Raji (cell line): ENCODE data around the gene UBE2G2.
A peak's percentile ranks its signal among the peaks of the same experiment; 100 is the strongest.

ENCODE experiments used
- POLR2A ChIP-seq: IDR thresholded peaks from 2 replicates; pipeline ENCODE4 v1.6.1; 2011; ENCODE audit warnings: low read depth, low read length, control low read depth; ENCODE audit not compliant: insufficient read depth

Gene UBE2G2

DNA sequence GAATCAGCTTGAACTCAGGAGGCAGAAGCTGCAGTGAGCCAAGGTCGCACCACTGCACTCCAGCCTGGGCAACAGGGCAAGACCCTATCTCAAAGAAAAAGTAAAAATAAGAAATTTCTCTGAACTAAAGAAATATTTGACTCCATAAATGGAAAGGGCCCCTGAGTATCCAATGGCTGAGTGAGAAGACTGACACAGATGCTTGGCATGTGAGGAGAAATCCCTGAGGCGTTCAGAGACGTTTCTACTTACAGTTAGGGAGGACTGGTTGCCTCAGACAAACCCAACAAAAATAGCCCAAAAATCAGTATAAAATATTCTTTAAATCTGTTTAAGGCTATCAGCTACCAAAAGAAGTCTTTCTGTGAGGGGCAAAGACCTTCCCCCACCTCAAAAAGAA is 19.2 kb upstream of the UBE2G2 start:
- no peak for TF ChIP-seq POLR2A

DNA sequence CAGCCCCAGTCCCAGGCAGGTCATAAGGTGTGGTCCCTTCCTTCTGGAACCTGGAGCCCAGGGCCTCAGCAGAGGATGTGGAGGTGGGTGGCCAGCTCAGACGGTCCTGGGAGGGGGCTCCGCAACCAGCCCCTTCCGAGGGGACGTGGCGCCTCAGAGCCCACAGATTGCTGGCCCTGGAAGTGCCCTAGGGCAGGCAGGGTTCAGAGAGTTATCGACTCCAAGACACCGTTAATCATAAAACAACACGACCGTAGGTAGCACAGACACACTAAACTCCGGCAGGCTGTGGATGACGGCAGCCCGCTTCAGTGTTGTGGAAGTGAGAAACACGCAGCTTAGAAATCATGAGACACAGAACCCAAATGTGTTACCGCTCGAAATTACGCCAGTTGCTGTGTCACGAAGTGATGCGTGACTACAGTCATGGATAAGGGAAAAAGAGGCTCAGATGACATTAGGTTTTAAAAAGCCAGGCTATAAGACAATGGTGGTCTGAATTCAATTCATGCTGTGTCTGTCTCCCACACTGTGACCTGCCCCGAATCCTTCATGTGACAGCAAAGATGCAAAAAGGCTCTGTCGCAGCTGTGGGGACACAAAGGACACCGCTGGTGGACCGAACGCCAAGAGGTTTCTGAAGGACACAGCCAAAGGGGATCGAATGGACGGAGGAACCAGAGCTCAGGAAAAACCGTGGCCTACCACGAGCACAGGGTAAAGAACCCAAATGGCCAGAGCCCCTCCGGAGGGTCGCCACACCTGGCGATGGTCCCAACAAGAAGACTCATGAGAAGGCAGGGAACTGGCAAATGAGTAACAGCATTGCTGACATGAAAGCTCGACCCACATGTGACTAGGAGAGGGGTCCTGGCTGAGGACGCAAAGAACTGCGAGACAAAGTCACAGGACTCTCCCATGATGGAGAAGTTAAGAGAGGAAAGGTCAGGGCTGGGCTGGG is 17.9 kb upstream of the UBE2G2 start:
- TF ChIP-seq POLR2A = 0 out of 2 replicates have a peak, but pooled peaks have one; percentile 13

DNA sequence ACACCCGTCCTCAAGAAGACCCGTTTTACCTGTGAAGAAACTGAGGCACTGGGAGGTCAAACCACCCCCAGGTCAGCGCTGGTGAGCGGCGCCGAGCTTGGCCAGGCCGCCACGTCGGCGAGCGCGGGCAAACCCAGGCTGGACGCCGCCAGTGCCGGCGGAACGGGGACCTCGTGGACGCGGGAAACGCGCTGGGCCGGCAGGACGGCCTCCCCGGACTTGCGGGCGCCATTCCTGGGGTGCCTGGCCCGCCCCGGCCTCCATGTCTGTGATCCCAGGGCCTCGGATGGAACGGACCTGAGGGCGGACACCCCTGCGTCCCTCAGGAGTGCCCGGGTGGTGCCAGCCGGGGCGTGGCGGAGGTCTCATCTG is 17.0 kb upstream of the UBE2G2 start:
- TF ChIP-seq POLR2A = no peak

DNA sequence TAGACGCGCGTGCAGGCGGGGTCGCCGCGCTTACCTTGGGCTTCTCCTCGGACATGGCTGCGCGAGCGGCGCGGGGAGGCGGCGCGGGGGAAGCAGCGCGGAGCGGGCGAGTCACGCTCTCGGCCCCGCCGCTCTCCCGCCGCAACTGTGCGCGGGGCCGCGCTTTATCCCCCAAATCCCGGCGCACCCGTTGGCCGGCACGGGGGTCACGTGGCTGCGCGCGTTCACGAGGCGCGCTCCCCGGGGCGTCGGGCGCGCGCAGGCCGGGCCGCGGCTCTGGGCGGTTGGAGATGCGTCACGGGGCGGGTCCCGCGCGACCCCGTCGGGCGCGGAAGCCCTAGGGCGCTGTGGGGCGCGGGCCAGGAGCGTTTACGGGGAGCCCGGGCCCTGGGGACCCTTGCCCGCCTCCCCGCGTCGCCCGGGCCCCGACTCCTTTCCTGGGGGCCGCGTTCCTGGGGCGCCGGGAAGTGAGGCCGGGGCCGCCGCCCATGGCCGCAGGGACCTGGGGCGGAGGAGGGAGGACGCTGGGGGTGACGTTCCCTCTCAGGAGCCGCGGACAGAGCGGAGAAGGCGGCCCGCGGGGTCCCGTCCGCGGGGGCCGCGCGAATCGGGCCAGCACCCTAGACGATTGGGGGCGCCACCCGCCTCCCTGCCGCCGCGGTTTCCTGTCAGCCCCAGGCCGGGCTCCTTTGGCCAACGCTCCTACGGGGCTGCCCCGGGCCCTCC is 16.5 kb upstream of the UBE2G2 start, which contains the start of gene SUMO3:
TSS of gene SUMO3 (minus strand) at position 149 of the 726 bp plus-strand sequence. CDS start at position 55, 94 bp downstream.
- no peak; the same call in 1 of the 2 replicates for TF ChIP-seq POLR2A

DNA sequence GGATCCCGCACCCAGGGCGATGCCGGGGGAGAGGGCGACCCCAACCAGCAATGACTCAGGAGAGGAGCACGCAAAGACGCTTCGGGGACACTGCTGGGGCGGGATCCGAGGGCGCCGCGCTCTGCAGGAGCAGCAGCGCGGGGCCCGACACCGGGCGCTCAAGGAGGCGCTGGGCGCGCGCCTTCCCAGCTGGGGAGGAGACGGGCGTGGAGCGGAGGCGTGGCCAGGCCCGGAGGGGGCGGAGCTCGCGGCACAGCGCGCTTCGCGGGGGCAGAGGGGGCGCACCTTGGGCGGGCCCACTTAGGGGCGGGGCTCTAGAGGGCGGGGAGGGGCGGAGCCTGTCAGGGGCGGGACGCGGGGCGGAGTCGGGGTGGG is 15.9 kb upstream of the UBE2G2 start:
- TF ChIP-seq POLR2A = no peak

DNA sequence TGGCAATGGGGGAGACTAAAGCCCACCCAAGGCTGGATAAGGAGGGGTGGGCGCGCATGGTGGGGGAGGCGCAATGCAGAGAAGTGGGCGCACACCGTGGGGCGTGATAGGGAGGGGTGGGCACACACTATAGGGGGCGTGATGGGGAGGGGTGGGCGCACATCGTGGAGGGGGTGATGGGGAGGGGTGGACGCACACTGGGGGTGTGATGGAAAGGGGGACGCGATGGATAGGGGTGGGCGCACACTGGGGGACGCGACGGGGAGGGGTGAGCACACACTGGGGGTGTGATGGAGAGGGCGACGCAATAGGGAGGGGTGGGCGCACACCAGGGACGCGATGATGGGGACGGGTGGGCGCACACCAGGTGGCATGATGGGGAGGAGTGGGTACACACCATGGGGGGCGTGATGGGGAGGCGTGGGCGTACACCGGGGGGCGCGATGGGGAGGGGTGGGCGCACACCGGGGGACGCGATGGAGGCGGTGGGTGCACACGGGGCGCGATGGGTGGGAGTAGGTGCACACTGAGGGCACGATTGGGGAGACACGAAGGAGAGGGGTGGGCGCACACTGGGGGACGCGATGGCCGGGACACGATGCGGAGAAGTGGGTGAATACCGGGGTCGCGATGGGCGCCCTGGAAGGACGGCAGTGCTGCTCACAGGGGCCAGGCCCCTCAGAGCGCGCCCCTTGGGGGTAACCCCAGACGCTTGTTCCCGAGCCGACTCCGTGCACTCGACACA is 15.3 kb upstream of the UBE2G2 start:
- no peak for TF ChIP-seq POLR2A

DNA sequence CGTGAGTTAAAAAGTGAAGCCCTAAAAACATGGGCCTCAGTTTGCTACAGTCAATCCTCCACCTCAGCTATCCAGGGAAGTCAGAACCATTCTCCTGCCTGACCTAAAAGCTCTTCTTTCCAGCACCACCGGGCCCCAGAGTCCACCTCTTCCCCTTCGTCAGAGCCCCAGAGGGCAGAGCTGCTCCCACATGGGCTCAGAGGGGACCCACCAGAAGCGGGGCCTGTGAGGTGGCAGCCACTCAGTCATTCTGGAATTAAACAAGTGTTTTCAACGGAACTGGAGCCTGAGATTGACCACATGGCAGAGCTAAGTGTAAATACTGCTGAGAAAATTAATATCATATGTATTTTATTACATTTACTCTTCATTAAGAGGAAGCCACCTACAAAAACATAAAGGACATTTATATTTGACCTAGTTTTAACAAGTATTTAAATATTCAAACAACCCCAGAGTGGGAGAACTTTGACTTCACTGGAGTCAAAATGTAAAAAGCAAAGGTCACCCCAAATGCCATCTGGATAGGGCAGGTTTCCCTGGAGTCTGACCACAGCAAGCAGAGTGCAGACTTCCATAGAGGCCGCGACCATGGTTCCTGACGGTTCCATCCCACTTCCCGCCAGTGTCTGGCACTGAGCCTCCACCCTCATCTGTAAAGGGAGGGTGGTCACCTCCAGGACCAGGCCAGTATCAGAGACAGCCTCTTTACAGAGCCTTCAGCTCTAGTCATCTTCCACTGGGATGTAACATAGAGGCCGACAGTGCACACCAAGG is 14.4 kb upstream of the UBE2G2 start:
- no peak for TF ChIP-seq POLR2A

DNA sequence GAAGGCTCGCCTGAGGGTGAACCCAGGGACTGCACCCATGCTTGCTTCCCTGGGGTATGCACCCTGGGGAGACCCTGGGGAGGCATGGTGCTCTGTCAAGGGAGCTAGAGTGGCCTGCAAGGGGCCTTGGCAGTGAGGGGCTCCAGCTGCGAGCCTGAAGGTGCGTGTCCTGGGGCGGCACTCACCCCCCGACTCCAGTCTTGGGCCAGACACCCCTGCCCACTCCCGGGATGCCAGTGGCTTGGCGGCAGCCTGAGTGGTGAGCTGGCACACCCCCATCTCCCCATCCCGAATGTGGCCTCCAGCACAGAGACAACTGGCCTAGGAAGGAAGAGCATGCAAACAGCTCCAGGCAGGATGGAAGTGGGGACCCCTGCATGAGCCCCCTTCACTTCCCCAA is 13.6 kb upstream of the UBE2G2 start:
- no peak for TF ChIP-seq POLR2A

DNA sequence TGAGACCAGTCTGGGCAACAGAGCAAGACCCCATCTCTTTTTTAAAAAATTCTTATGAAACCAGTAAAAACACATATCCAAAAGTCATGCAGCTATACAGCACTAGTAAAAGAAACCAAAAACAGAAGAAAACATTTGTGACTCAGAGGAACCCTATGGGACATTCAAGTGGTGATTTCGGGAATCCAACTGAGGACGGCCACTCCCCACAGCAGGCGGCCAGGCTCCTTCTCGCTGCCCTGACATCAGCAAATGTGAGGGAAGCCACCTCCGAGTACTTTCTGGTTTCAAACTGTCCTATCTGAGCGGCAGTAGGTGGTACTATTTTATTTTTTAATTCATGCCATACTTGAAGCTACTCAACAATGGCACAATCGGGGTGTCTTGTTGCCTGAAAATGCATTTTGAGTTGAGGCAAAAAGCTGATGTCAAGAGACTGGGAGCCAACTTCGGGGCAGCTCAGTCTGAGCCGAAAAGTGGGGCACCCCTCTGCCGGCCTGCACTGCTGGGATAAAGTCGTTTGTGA is 12.9 kb upstream of the UBE2G2 start:
- no peak for TF ChIP-seq POLR2A

DNA sequence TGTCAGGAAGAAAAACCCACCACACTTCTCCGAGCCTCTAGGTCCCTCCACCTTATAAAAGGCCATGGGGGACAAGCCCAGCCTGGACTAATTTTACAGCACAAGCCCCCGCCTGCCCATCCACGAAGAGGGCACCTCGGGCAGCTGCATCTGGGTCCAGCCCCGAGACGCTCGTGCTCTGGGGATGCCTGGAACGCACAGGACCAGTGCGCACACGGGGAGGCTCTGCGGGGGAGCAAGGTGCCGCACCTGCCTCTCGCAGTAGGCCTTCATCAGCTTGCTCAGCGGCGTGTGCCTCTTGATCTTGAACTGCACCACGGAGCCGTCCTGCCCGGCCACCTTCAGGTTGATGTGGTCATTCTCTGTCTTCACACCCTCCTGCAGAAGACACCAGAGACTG is 12.1 kb upstream of the UBE2G2 start:
- no peak for TF ChIP-seq POLR2A

DNA sequence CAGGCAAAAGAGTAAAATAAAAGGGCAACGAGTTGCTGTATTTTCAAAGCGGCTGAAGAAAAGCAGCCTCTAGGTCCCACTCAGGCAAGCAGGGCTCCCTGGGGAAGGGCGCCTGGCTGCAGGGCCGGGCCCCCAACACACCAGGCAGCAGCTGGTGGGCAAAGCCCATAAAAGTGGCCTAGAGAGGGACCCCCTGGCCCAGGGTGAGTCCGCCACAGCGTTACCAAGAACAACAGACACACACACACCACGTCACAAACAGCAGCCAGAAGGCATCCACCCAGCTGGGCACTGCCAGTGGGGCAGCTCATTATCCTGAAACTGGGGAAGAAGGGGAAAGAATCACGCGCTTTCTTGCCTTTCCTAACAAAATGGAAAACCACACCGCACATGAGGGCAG is 11.5 kb upstream of the UBE2G2 start:
- no peak for TF ChIP-seq POLR2A

DNA sequence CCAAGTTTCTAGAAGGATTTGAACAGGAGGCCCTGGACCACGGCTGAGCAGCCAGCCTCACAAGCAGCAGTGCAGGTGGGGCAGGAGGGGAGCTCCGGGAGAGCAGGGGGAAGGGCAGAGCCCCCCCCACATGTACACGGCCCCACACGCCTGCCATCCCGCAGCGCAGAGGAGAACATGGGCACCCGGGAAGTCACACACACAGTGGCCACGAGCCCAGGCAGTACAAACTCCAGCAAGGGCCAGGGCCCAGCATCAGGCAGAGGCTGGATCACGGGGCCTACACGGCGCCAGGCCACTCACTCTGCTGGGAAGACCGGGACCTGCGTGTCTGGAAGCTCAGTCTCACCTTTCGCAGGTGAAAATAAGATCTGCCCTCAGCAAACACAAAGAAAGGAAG is 11.0 kb upstream of the UBE2G2 start:
- no peak for TF ChIP-seq POLR2A

DNA sequence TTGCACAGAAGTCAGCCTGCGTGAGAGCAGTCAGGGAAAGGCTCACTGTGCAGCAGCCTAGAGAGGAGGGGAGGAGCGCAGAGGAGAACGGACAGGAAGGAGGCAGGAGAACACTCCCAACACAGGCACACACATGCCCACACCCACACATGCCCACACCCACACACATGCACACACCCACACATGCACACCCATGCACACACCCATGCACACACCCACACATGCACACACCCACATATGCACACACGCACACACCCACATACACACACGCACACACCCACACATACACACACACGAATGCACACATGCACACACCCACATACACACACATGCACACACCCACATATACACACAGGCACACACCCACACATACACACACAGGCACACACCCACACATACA is 9.2 kb upstream of the UBE2G2 start:
- no peak for TF ChIP-seq POLR2A

DNA sequence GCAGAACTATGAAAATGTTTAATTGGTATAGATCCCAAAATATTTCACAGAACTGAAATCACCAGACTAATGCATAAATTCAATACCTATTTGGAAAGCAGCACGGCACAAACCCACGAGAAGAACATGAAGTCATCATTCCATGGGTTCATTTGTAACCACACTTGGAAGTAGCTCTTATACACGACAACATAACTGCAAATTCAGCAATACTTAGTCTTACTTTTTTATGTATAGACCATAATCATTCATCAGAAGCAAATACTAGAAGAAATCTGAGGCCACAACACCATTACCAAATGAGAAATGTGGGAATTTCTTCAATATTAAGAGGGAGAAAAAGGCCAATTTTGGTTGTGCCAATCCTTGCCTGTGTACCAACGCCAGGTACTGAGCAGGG is 4.2 kb upstream of the UBE2G2 start:
- no peak for TF ChIP-seq POLR2A
